Activated CD8-positive, alpha-beta memory T cell treated with anti-CD3 and anti-CD28 coated beads, Interleukin-2, amount 50 U/mL, for 24 hours (primary cell): Measurements from ENCODE around the gene ZBP1.

Experiments
- DNase-seq: peaks from one replicate; pipeline ENCODE4 v3.0.0-alpha.2; 2020; ENCODE audit errors: extremely low read depth

ZBP1 gene

GRCh38 chr20:57570145-57570850 lies 49.9 kb downstream of the ZBP1 start:
- no peak for DNase-seq

GRCh38 chr20:57568960-57569359 lies 51.3 kb downstream of the ZBP1 start:
- DNase-seq: no peak

GRCh38 chr20:57568088-57568896 lies 51.9 kb downstream of the ZBP1 start:
- no peak for DNase-seq

- no peak for DNase-seq
Measured at GRCh38 chr20:57567471-57568079, 52.7 kb downstream of the ZBP1 start.

GRCh38 chr20:57566803-57567459 lies 53.3 kb downstream of the ZBP1 start:
- no peak for DNase-seq

GRCh38 chr20:57566399-57566798 lies 53.8 kb downstream of the ZBP1 start:
- DNase-seq: no peak

- DNase-seq: no peak
Measured at GRCh38 chr20:57564951-57565642, 55.1 kb downstream of the ZBP1 start.

- no peak for DNase-seq
Measured at GRCh38 chr20:57564180-57564802, 55.9 kb downstream of the ZBP1 start.

- no peak for DNase-seq
Measured at GRCh38 chr20:57563522-57563921, 56.7 kb downstream of the ZBP1 start.

GRCh38 chr20:57562541-57563465 lies 57.4 kb downstream of the ZBP1 start:
- no peak for DNase-seq

- no peak for DNase-seq
Measured at GRCh38 chr20:57561356-57562279, 58.6 kb downstream of the ZBP1 start.

GRCh38 chr20:57560554-57561355 lies 59.5 kb downstream of the ZBP1 start, which contains the start of gene PCK1:
TSS of gene PCK1 (plus strand) at chr20:57561110. CDS start at chr20:57561412, 302 bp downstream.
- no peak for DNase-seq

GRCh38 chr20:57559658-57560553 lies 60.3 kb downstream of the ZBP1 start:
- no peak for DNase-seq

GRCh38 chr20:57559289-57559634 lies 61.0 kb downstream of the ZBP1 start:
- DNase-seq: no peak

GRCh38 chr20:57558614-57559288 lies 61.5 kb downstream of the ZBP1 start:
- no peak for DNase-seq

GRCh38 chr20:57557926-57558613 lies 62.2 kb downstream of the ZBP1 start:
- DNase-seq: no peak
